HG02759 (cell line): ENCODE results near the gene MKKS.

Experiments
- ATAC-seq: cut with Tn5 transposase; IDR thresholded peaks from one replicate; pipeline ENCODE4 v1.9.1; 2021; ENCODE audit warnings: mild to moderate bottlenecking, moderate library complexity; ENCODE audit not compliant: unreplicated experiment

The MKKS gene

GRCh38 chr20:10371467-10371866, 62.6 kb downstream of the MKKS start:
- no peak for ATAC-seq

- ATAC-seq, result no peak
Observed at GRCh38 chr20:10370091-10370887, 63.7 kb downstream of the MKKS start.

DNA sequence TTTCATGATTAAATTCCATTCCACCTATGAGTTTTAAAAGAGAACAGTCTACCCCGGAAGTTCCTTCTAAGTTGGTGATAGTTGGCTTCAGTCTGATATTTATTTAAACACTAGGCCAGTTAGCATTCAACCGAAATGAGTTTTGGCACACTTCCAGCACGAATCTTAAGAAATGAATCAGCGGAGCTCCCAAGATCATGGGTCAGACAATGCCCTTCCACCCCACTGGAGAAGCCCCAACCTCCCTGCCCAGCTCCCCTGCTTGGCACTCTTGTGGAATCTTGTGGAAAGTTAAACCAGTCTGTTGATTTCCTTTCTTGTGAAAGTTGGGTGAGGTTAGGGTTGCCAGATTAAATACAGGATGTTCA, 64.3 kb downstream of the MKKS start:
- no peak for ATAC-seq

DNA sequence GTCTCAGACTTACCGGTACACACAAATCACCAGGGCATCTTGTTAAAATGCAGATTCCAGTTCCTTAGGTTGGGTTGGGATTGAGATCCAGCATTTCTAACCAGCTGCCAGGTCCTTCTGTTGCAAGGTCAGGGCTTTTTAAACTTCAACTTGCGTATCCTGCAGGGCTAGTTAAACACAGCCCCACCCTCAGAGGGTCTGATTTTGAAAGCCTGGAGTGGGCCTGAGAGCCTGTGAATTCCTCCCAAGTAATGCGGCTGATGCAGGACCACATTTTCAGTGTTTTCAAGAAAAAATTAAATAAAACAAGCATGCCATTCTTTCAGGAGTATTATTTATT, 65.3 kb downstream of the MKKS start:
- no peak for ATAC-seq

GRCh38 chr20:10367943-10368701, 65.9 kb downstream of the MKKS start:
- no peak for ATAC-seq

GRCh38 chr20:10367693-10367942, 66.4 kb downstream of the MKKS start:
- ATAC-seq, result no peak

GRCh38 chr20:10366898-10367692, 66.9 kb downstream of the MKKS start:
- no peak for ATAC-seq

DNA sequence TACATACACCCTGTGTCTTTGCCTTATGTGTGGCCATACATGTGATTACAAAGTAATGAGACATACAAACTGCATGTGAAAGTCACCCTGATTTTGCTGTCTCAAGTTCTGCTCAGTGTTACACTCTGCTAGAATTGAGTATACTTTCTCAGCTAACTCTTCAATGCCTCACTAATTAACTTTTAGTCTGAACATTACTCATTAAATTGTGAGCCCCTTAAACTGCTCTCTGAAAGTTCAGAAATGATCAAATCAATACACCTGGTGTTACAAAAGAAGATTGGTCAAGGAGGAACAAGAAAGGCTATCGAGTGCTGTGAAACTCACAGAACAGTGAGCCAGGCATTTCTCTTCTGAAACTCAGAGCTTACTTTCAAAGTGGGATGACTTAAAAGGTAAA, 71.3 kb downstream of the MKKS start:
- peak; percentile 74 for ATAC-seq

DNA sequence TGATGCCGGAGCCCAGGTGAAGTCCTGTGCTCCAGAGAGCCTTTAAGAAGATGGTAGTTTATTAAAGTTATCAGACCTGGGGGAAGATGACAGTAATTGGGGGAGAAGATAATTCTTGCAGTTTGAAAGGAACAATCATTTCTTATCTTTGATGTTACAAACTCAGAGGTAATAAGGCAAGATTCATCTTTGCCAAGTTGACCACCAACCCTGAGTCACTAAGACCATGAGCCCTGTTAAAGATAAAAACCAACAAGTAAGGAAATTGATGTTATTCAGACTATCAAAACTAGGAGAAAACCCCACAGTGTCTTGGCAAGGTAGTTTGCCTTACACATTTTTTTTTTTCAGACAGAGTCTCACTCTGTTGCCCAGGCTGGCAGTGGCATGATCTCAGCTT, 73.1 kb downstream of the MKKS start:
- ATAC-seq, result no peak

GRCh38 chr20:10359621-10360040, 74.4 kb downstream of the MKKS start:
- no peak for ATAC-seq

- ATAC-seq, result no peak
Observed at GRCh38 chr20:10357974-10358373, 76.0 kb downstream of the MKKS start.

DNA sequence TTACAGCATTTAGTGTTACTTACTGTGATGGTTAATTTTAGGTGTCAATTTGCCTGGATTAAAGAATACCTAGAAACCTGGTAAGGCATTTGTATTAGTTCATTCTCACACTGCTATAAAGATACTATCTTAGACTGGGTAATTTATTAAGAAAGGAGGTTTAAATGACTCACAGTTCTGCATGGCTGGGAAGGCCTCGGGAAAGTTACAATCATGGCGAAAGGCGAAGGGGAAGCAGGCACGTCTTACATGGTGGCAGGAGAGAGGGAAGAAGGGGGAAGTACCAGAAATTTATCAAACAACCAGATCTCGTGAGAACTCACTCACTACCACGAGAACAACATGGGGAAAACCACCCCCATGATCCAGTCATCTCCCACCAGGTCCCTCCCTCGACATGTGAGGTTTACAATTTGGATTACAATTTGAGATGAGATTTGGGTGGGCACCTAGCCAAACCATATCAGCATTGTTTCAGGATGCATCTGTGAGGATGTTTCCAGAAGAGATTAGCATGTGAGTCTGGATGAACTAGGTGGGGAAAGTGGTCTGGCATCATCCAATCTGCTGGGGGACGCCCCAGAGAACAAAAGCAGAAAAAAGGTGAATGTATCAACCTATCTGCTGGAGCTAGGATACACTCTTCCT, 76.8 kb downstream of the MKKS start:
- no peak for ATAC-seq

DNA sequence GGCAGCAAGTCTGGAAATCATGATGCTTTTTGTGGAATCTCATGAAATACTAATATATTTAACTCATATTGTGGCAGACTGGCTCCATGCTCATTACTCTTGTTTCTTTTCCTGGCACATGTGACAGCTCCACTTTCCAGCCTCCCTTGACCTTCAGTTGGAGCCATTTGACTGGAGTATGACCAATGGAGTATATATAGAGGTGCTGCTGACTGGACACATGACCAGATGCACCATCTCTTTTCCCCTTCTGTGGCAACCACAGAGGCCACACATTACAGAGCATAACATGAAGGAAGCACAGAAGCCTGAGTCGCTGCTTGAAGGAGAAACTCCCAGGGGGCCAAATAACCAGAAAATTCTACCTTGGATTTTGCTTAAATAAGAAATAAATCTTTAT, 77.4 kb downstream of the MKKS start:
- no peak for ATAC-seq

- no peak for ATAC-seq
Observed at GRCh38 chr20:10352934-10353824, 80.8 kb downstream of the MKKS start.
